ENCODE data around the gene B3GNT2.
A peak's percentile ranks its signal among the peaks of the same experiment; 100 is the strongest.
"Not testable (repeated sequence)": the region's sequence is repeated elsewhere in the genome, so short reads cannot be mapped to it uniquely, and the experiment has no call there.

The B3GNT2 gene

GRCh38 chr2:62184512-62185230, 11.2 kb upstream of the B3GNT2 start:
- DNase-seq (ENCODE audit: low read depth in 2 of 2, low spot score in 1 of 2) = no peak

- no peak for DNase-seq (ENCODE audit: low read depth in 2 of 2, low spot score in 1 of 2)
Observed at GRCh38 chr2:62185475-62186155, 10.3 kb upstream of the B3GNT2 start.

GRCh38 chr2:62186156-62186905, 9.6 kb upstream of the B3GNT2 start:
- DNase-seq (ENCODE audit: low read depth in 2 of 2, low spot score in 1 of 2) = no peak

GRCh38 chr2:62187246-62187645, 8.7 kb upstream of the B3GNT2 start:
- DNase-seq (ENCODE audit: low read depth in 2 of 2, low spot score in 1 of 2) = no peak

GRCh38 chr2:62188416-62188815, 7.5 kb upstream of the B3GNT2 start:
- DNase-seq (ENCODE audit: low read depth in 2 of 2, low spot score in 1 of 2) = no peak

- no peak for DNase-seq (ENCODE audit: low read depth in 2 of 2, low spot score in 1 of 2)
Observed at GRCh38 chr2:62189196-62189595, 6.7 kb upstream of the B3GNT2 start.

GRCh38 chr2:62192811-62193210, 3.1 kb upstream of the B3GNT2 start:
- no peak for DNase-seq (ENCODE audit: low read depth in 2 of 2, low spot score in 1 of 2)

- no peak for DNase-seq (ENCODE audit: low read depth in 2 of 2, low spot score in 1 of 2)
Observed at GRCh38 chr2:62194558-62195420, 1.1 kb upstream of the B3GNT2 start.

- peak in 1 of 2 donors; percentile 14 for DNase-seq (ENCODE audit: low read depth in 2 of 2, low spot score in 1 of 2)
Observed at GRCh38 chr2:62196278-62196901, 475 bp downstream of the B3GNT2 start.

GRCh38 chr2:62197011-62197924, 1.4 kb downstream of the B3GNT2 start:
- peak in 1 of 2 donors; percentile 29 for DNase-seq (ENCODE audit: low read depth in 2 of 2, low spot score in 1 of 2)

GRCh38 chr2:62197925-62198633, 2.2 kb downstream of the B3GNT2 start:
- DNase-seq (ENCODE audit: low read depth in 2 of 2, low spot score in 1 of 2) = no peak

- not testable (repeated sequence) for DNase-seq (ENCODE audit: low read depth in 2 of 2, low spot score in 1 of 2)
Observed at GRCh38 chr2:62198854-62199253, 2.9 kb downstream of the B3GNT2 start.

GRCh38 chr2:62199392-62200125, 3.6 kb downstream of the B3GNT2 start:
- DNase-seq (ENCODE audit: low read depth in 2 of 2, low spot score in 1 of 2) = no peak

GRCh38 chr2:62200291-62200841, 4.5 kb downstream of the B3GNT2 start:
- no peak for DNase-seq (ENCODE audit: low read depth in 2 of 2, low spot score in 1 of 2)

- no peak for DNase-seq (ENCODE audit: low read depth in 2 of 2, low spot score in 1 of 2)
Observed at GRCh38 chr2:62200868-62201267, 5.0 kb downstream of the B3GNT2 start.

- no peak for DNase-seq (ENCODE audit: low read depth in 2 of 2, low spot score in 1 of 2)
Observed at GRCh38 chr2:62201307-62201706, 5.4 kb downstream of the B3GNT2 start.

- no peak for DNase-seq (ENCODE audit: low read depth in 2 of 2, low spot score in 1 of 2)
Observed at GRCh38 chr2:62202019-62202722, 6.3 kb downstream of the B3GNT2 start.
